Central memory CD8-positive, alpha-beta T cell (primary cell): ENCODE measurements around the gene RAPGEF2.

ENCODE experiments used
- ATAC-seq: fragments of 150-1000 bp; cut with Tn5 transposase; replicated peaks from 2 replicates; pipeline ENCODE4 v1.10.0; 2022; ENCODE audit warnings: mild to moderate bottlenecking, moderate FRiP score, moderate number of reproducible peaks; ENCODE audit not compliant: poor library complexity, severe bottlenecking; ENCODE audit errors: extremely low read depth
- DNase-seq, 2 donors: peaks; one replicate each; pipeline ENCODE4 v3.0.0; 2021; ENCODE audit warnings: low spot score in 2 of 2
- H3K27ac Mint-ChIP-seq: one replicate; pipeline ENCODE4 v1.8.0; 2022; ENCODE audit warnings: low read depth, mild to moderate bottlenecking, moderate library complexity, mixed read lengths
- H3K27me3 Mint-ChIP-seq: one replicate; pipeline ENCODE4 v1.8.0; 2022; ENCODE audit warnings: mixed read lengths
- H3K36me3 Mint-ChIP-seq: one replicate; pipeline ENCODE4 v1.8.0; 2022; ENCODE audit warnings: mild to moderate bottlenecking, moderate library complexity, mixed read lengths; ENCODE audit not compliant: insufficient read depth
- H3K4me1 Mint-ChIP-seq: one replicate; pipeline ENCODE4 v1.8.0; 2022; ENCODE audit warnings: mixed read lengths
- H3K4me3 Mint-ChIP-seq: one replicate; pipeline ENCODE4 v1.8.0; 2022; ENCODE audit warnings: mild to moderate bottlenecking, moderate library complexity, mixed read lengths
- H3K9me3 Mint-ChIP-seq: one replicate; pipeline ENCODE4 v1.8.0; 2022; ENCODE audit warnings: mixed read lengths

Gene RAPGEF2

GRCh38 chr4:159353422-159354116 lies 250.7 kb downstream of the RAPGEF2 start:
- H3K4me1 Mint-ChIP-seq, result no peaks in the 10 kb centered on the region
- H3K27me3 Mint-ChIP-seq, result no peaks in the 10 kb centered on the region
- peaks cover 27% of the 10 kb centered on the region for H3K36me3 Mint-ChIP-seq
- no peaks in the 10 kb centered on the region for H3K9me3 Mint-ChIP-seq
- ATAC-seq, result no peak
- no peak for DNase-seq
- no peak overlapping the region for H3K27ac Mint-ChIP-seq
- no peak overlapping the region for H3K4me3 Mint-ChIP-seq

- Mint-ChIP-seq H3K9me3 (no peaks in the 10 kb centered on the region), H3K4me1 (no peaks in the 10 kb centered on the region), H3K36me3 (peaks cover 34% of the 10 kb centered on the region), H3K27ac (no peak overlapping the region), H3K27me3 (no peaks in the 10 kb centered on the region), H3K4me3 (no peak overlapping the region)
- DNase-seq (no peak), ATAC-seq (no peak)
These were observed 252.6 kb downstream of the RAPGEF2 start for GRCh38 chr4:159355466-159355865.

GRCh38 chr4:159357350-159357749 lies 254.5 kb downstream of the RAPGEF2 start:
- no peak for ATAC-seq
- Mint-ChIP-seq H3K4me3 (no peak overlapping the region), H3K9me3 (no peaks in the 10 kb centered on the region), H3K27ac (no peak overlapping the region), H3K36me3 (peaks cover 32% of the 10 kb centered on the region), H3K27me3 (no peaks in the 10 kb centered on the region), H3K4me1 (no peaks in the 10 kb centered on the region)
- no peak for DNase-seq

GRCh38 chr4:159358226-159358625 lies 255.3 kb downstream of the RAPGEF2 start:
- H3K27ac Mint-ChIP-seq, result no peak overlapping the region
- DNase-seq, result no peak

GRCh38 chr4:159360549-159360948 lies 257.7 kb downstream of the RAPGEF2 start:
- ATAC-seq (no peak), DNase-seq (no peak)
- H3K4me1 Mint-ChIP-seq, result no peaks in the 10 kb centered on the region
- H3K4me3 Mint-ChIP-seq, result no peak overlapping the region
- H3K27ac Mint-ChIP-seq, result no peak overlapping the region
- no peaks in the 10 kb centered on the region for H3K27me3 Mint-ChIP-seq
- no peaks in the 10 kb centered on the region for H3K9me3 Mint-ChIP-seq
- peaks cover 17% of the 10 kb centered on the region for H3K36me3 Mint-ChIP-seq

More at GRCh38 chr4:159358226-159358625, 255.3 kb downstream of the RAPGEF2 start:
- peaks cover 25% of the 10 kb centered on the region for H3K36me3 Mint-ChIP-seq
- no peaks in the 10 kb centered on the region for H3K27me3 Mint-ChIP-seq
- no peak overlapping the region for H3K4me3 Mint-ChIP-seq
- no peaks in the 10 kb centered on the region for H3K4me1 Mint-ChIP-seq
- ATAC-seq, result no peak
- no peaks in the 10 kb centered on the region for H3K9me3 Mint-ChIP-seq

GRCh38 chr4:159363361-159363760 lies 260.5 kb downstream of the RAPGEF2 start:
- H3K4me1 Mint-ChIP-seq, result no peaks in the 10 kb centered on the region
- H3K4me3 Mint-ChIP-seq, result no peak overlapping the region
- peaks cover 12% of the 10 kb centered on the region for H3K36me3 Mint-ChIP-seq
- no peak overlapping the region for H3K27ac Mint-ChIP-seq
- ATAC-seq, result no peak
- H3K9me3 Mint-ChIP-seq, result no peaks in the 10 kb centered on the region
- DNase-seq, result no peak
- H3K27me3 Mint-ChIP-seq, result peaks cover 23% of the 10 kb centered on the region

- peaks cover 50% of the 10 kb centered on the region for H3K27me3 Mint-ChIP-seq
- DNase-seq (no peak), ATAC-seq (no peak)
- H3K4me1 Mint-ChIP-seq, result no peaks in the 10 kb centered on the region
- no peak overlapping the region for H3K27ac Mint-ChIP-seq
- no peaks in the 10 kb centered on the region for H3K9me3 Mint-ChIP-seq
- no peak overlapping the region for H3K4me3 Mint-ChIP-seq
- peaks cover under 1% of the 10 kb centered on the region for H3K36me3 Mint-ChIP-seq
These were observed 264.3 kb downstream of the RAPGEF2 start for GRCh38 chr4:159366966-159367780.

GRCh38 chr4:159367781-159368080 lies 264.9 kb downstream of the RAPGEF2 start:
- H3K4me3 Mint-ChIP-seq, result no peak overlapping the region
- no peaks in the 10 kb centered on the region for H3K4me1 Mint-ChIP-seq
- peaks cover 50% of the 10 kb centered on the region for H3K27me3 Mint-ChIP-seq
- no peaks in the 10 kb centered on the region for H3K36me3 Mint-ChIP-seq
- ATAC-seq, result no peak
- no peaks in the 10 kb centered on the region for H3K9me3 Mint-ChIP-seq
- H3K27ac Mint-ChIP-seq, result no peak overlapping the region
- no peak for DNase-seq

- Mint-ChIP-seq H3K27ac (no peak overlapping the region), H3K4me3 (no peak overlapping the region), H3K36me3 (no peaks in the 10 kb centered on the region), H3K4me1 (no peaks in the 10 kb centered on the region), H3K9me3 (no peaks in the 10 kb centered on the region), H3K27me3 (peaks cover 50% of the 10 kb centered on the region)
- ATAC-seq (no peak), DNase-seq (no peak)
These were observed 265.4 kb downstream of the RAPGEF2 start for GRCh38 chr4:159368320-159368719.

GRCh38 chr4:159369256-159369655 lies 266.4 kb downstream of the RAPGEF2 start:
- no peak for ATAC-seq
- no peak for DNase-seq
- Mint-ChIP-seq H3K4me3 (no peak overlapping the region), H3K4me1 (no peaks in the 10 kb centered on the region), H3K36me3 (no peaks in the 10 kb centered on the region), H3K27me3 (peaks cover 50% of the 10 kb centered on the region), H3K9me3 (no peaks in the 10 kb centered on the region), H3K27ac (no peak overlapping the region)

GRCh38 chr4:159370286-159370685 lies 267.4 kb downstream of the RAPGEF2 start:
- Mint-ChIP-seq H3K9me3 (no peaks in the 10 kb centered on the region), H3K4me1 (no peaks in the 10 kb centered on the region), H3K27me3 (peaks cover 50% of the 10 kb centered on the region), H3K36me3 (no peaks in the 10 kb centered on the region), H3K4me3 (no peak overlapping the region), H3K27ac (no peak overlapping the region)
- DNase-seq (no peak), ATAC-seq (no peak)

- DNase-seq (no peak), ATAC-seq (no peak)
- H3K27me3 Mint-ChIP-seq, result peaks cover 11% of the 10 kb centered on the region
- no peak overlapping the region for H3K27ac Mint-ChIP-seq
- H3K4me3 Mint-ChIP-seq, result no peak overlapping the region
- no peaks in the 10 kb centered on the region for H3K4me1 Mint-ChIP-seq
- no peaks in the 10 kb centered on the region for H3K9me3 Mint-ChIP-seq
- no peaks in the 10 kb centered on the region for H3K36me3 Mint-ChIP-seq
These were observed 272.1 kb downstream of the RAPGEF2 start for GRCh38 chr4:159374749-159375530.
